Activated CD4-positive, alpha-beta T cell treated with anti-CD3 and anti-CD28 coated beads, Interleukin-2, amount 10 ng/mL, durations not matched to agents 7 days and 5 days (primary cell): ENCODE results near the gene ZNF710. TPM values are rescaled to one million over a fixed set of nuclear protein-coding genes. Genes with fewer than 3 reads are reported as not detected.
A peak's percentile ranks its signal among the peaks of the same experiment; 100 is the strongest.
"Not testable (repeated sequence)": the region's sequence is repeated elsewhere in the genome, so short reads cannot be mapped to it uniquely, and the experiment has no call there.

ENCODE experiments used
- CTCF ChIA-PET: fragments of 350-600 bp; sonication (Branson Sonifier 250); formaldehyde crosslinking; loops from one replicate; lab custom pipeline; 2021; ENCODE audit warnings: antibody characterized with exemption; lab: Charles Lee
- POLR2A ChIA-PET: fragments of 350-600 bp; sonication (Branson Sonifier 250); formaldehyde crosslinking; loops from one replicate; lab custom pipeline; 2021; ENCODE audit warnings: antibody characterized with exemption; lab: Charles Lee
- DNase-seq: peaks from one replicate; pipeline ENCODE4 v3.0.0-alpha.2; 2020
- H3K27ac Mint-ChIP-seq: one replicate; pipeline ENCODE4 v1.8.0; 2021; ENCODE audit warnings: mild to moderate bottlenecking, moderate library complexity, mixed read lengths
- H3K27me3 Mint-ChIP-seq: one replicate; pipeline ENCODE4 v1.8.0; 2021; ENCODE audit warnings: mixed read lengths
- H3K36me3 Mint-ChIP-seq: one replicate; pipeline ENCODE4 v1.8.0; 2021; ENCODE audit warnings: low read depth, mixed read lengths
- H3K4me1 Mint-ChIP-seq: one replicate; pipeline ENCODE4 v1.8.0; 2021; ENCODE audit warnings: mixed read lengths
- H3K4me3 Mint-ChIP-seq: one replicate; pipeline ENCODE4 v1.8.0; 2021; ENCODE audit warnings: mild to moderate bottlenecking, moderate library complexity, mixed read lengths
- H3K9me3 Mint-ChIP-seq: one replicate; pipeline ENCODE4 v1.8.0; 2021; ENCODE audit warnings: mixed read lengths
- total RNA-seq, 2 experiments: library from RNA; stranded (reverse); gene quantifications; one replicate each; pipeline ENCODE4 v1.2.3, GENCODE V29; 2021

The ZNF710 gene
- 10 to 100 TPM; 24.4 to 26.6 TPM for total RNA-seq

GRCh38 chr15:90001062-90001682 is at the start of gene ZNF710:
TSS of gene ZNF710 (plus strand) at chr15:90001324. CDS start at chr15:90067138, 65,814 bp downstream.
- CTCF ChIA-PET: interaction anchor here (0.6 kb wide), 1 partner anchor 9 kb away, joined by 4 read pairs; no protein-coding TSS in a partner anchor
- peak within 1 kb of the TSS; percentile 97 for H3K27ac Mint-ChIP-seq
- peaks cover 11% of the 10 kb centered on the region for H3K36me3 Mint-ChIP-seq
- H3K27me3 Mint-ChIP-seq: peaks cover 3% of the 10 kb centered on the region
- no peaks in the 10 kb centered on the region for H3K9me3 Mint-ChIP-seq
- peak; percentile 40 for DNase-seq
- peaks cover 48% of the 10 kb centered on the region for H3K4me1 Mint-ChIP-seq
- POLR2A ChIA-PET: no interaction called here
- H3K4me3 Mint-ChIP-seq: peak within 1 kb of the TSS; percentile 97

DNA sequence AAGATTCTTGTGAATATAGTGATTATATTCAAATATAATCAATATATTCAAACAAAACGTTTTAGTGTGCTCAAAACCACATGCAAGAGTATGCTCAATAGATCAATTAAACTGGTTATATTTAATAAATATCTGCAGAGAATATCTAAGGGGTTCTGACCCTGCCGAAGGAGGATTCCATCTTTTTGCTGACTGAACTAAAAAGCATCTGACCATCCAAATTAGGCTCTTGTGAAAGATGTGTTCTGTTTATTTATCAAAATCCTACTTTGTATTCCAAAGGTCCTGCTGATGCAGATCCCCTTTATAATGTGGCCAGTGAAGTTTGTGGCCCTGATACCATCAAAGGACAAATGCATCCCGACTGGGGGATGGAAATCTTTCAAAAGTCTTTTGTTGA is 46.6 kb upstream of the ZNF710 start:
- Mint-ChIP-seq H3K36me3 (no peaks in the 10 kb centered on the region), H3K4me1 (peaks cover 7% of the 10 kb centered on the region), H3K27me3 (peaks cover 13% of the 10 kb centered on the region), H3K9me3 (peaks cover 3% of the 10 kb centered on the region), H3K27ac (no peak overlapping the region), H3K4me3 (no peak overlapping the region)
- DNase-seq: no peak
- ChIA-PET CTCF (no interaction called here), POLR2A (no interaction called here)

DNA sequence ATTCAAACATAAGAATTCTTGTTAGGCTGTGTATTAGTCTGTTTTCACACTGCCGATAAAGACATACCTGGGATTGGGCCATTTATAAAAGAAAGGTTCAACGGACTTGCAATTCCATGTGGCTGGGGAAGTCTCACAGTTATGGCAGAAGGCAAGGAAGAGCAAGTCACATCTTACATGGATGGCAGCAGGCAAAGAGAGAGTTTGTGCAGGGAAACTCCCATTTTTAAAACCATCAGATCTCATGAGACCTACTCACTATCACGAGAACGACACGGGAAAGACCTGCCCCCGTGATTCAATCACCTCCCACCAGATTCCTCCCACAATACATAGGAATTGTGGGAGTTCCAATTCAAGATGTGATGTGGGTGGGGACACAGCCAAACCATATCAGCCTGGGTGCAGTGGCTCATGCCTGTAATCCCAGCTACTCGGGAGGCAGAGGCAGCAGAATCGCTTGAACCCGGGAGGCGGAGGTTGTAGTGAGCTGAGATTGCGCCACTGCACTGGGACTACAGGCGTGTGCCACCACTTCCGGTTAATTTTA is 45.6 kb upstream of the ZNF710 start:
- H3K27ac Mint-ChIP-seq, H3K4me1 Mint-ChIP-seq, POLR2A ChIA-PET, CTCF ChIA-PET, DNase-seq, H3K36me3 Mint-ChIP-seq, H3K9me3 Mint-ChIP-seq, H3K4me3 Mint-ChIP-seq: not testable (repeated sequence)
- H3K27me3 Mint-ChIP-seq: peaks cover 13% of the 10 kb centered on the region

DNA sequence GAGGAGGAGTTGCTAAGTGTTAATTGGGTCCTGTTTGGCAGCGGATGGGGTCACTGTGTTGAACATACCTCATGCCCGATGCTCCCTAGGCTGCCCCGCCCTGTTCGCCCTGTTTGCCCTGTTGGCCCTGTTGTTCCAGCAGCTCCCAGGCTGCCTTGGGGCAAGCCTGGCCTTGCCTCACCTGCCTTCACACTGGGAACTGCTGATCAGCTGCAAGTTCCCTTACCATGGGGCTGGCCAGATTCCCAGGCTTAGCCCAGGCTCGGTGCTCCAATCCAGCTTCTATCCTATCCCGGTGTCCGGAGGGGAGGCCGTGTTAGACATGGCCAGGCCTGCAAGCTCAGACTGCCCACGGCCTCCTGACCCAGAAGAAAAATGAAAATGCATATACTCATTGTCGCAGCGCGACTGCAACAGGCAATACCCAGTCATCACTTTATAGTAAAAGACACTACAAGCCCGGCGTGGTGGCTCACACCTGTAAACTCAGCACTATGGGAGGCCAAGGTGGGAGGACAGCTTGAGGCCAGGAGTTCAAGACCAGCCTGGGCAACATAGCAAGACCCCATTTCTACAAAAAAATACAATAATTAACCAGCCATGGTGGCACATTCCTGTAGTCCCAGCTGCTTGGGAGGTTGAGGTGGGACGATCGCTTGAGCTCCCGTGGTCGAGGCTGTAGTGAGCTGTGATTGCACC is 42.9 kb upstream of the ZNF710 start:
- H3K4me1 Mint-ChIP-seq: no peaks in the 10 kb centered on the region
- ChIA-PET CTCF (interaction anchor here (0.7 to 0.9 kb wide), 2 partner anchors 13 to 83 kb away, joined by 3 read pairs; no protein-coding TSS in a partner anchor), POLR2A (interaction anchor here (0.6 kb wide), 1 partner anchor 32 kb away, joined by 3 read pairs; no protein-coding TSS in a partner anchor)
- DNase-seq: no peak
- no peak overlapping the region for H3K4me3 Mint-ChIP-seq
- no peak overlapping the region for H3K27ac Mint-ChIP-seq
- no peaks in the 10 kb centered on the region for H3K36me3 Mint-ChIP-seq
- peaks cover 13% of the 10 kb centered on the region for H3K27me3 Mint-ChIP-seq
- peaks cover 3% of the 10 kb centered on the region for H3K9me3 Mint-ChIP-seq

DNA sequence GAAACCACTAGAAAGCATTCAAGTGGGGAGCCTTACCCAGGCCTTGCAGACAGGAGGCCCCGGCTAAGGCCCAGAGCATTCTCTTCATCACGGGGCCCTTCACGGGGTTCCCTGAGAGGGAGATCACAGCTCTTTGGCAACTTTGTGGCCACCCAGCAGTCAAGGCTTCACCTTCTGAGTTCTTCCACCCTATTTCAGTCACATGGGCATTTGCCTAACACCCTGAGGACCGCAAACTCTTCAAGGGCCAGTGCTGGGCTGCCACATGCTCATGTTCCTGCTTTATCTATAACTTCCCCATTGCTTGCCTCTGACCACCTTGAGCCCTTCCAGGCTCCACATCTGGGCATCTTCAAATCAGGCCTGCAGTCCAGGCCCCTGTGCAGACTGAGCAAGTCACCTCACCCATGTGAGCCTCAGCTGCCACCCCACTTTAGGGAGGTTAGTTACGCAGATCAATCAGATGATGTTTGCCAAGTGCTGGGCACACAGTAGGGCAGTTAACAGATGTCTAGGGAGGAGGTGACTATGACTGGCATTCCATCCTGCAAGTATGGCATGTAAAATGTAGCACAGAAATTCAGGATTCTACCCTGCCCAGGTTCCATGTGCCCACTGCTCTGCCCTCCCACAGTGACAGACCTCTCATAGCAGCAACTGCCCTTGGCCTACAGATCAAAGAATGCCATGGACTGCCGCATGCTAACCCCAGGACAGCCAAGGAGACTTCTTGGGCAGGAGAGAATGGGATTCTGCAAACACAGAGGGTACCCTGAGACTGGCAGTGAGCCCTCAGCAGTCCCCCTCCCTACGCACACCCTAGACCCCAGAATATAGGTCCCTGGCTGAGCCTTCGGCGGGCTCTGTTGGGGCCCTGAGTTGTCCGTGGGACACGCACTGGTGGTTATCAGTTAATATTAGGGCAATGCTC is 37.6 kb upstream of the ZNF710 start:
- Mint-ChIP-seq H3K27me3 (peaks cover 6% of the 10 kb centered on the region), H3K4me1 (peaks cover 11% of the 10 kb centered on the region), H3K4me3 (no peak overlapping the region), H3K27ac (no peak overlapping the region), H3K9me3 (no peaks in the 10 kb centered on the region), H3K36me3 (no peaks in the 10 kb centered on the region)
- ChIA-PET CTCF (interaction anchor here (0.6 kb wide), 2 partner anchors 97 to 251 kb away, joined by 3 to 4 read pairs; no protein-coding TSS in a partner anchor), POLR2A (no interaction called here)
- no peak for DNase-seq

GRCh38 chr15:89964232-89964954 is 36.7 kb upstream of the ZNF710 start:
- H3K9me3 Mint-ChIP-seq: no peaks in the 10 kb centered on the region

GRCh38 chr15:89967881-89968280 is 33.2 kb upstream of the ZNF710 start:
- Mint-ChIP-seq H3K9me3 (no peaks in the 10 kb centered on the region), H3K36me3 (no peaks in the 10 kb centered on the region), H3K27ac (peak overlapping the region; percentile 50), H3K4me3 (no peak overlapping the region), H3K27me3 (peaks cover 6% of the 10 kb centered on the region), H3K4me1 (peaks cover 11% of the 10 kb centered on the region)
- DNase-seq: no peak
- CTCF ChIA-PET: interaction anchor here (0.6 kb wide), 1 partner anchor 12 kb away, joined by 4 read pairs; no protein-coding TSS in a partner anchor
- POLR2A ChIA-PET: no interaction called here

More at GRCh38 chr15:89964232-89964954, 36.7 kb upstream of the ZNF710 start:
- H3K4me3 Mint-ChIP-seq: no peak overlapping the region
- ChIA-PET POLR2A (no interaction called here), CTCF (interaction anchor here (0.6 kb wide), 2 partner anchors 98 to 250 kb away, joined by 3 to 4 read pairs; no protein-coding TSS in a partner anchor)
- H3K4me1 Mint-ChIP-seq: peaks cover 11% of the 10 kb centered on the region
- DNase-seq: no peak
- H3K36me3 Mint-ChIP-seq: no peaks in the 10 kb centered on the region
- peaks cover 6% of the 10 kb centered on the region for H3K27me3 Mint-ChIP-seq
- H3K27ac Mint-ChIP-seq: peak overlapping the region; percentile 25

DNA sequence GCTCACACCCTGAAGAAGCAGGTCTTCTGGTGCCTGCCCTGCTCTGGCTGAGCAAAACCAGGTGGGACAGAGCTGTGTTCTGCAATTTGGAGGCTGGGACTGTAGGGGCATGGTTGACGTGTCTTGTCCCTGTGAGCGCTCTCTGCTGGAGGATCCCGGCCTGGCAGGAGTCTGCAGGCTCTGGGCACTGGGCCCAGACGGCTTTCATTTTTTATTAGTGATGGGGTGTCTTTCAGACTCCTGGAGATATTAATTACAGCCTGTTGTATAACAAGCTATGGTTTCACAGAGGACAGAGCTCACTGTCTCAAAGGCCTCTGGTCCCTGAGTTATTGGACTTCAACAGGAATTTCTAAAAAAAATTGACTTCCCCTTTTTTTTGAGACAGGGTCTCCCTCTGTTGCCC is 29.5 kb upstream of the ZNF710 start:
- ChIA-PET CTCF (interaction anchor here (0.9 to 1.2 kb wide), 6 partner anchors 11 to 83 kb away, joined by 3 to 4 read pairs (median 3); no protein-coding TSS in a partner anchor), POLR2A (no interaction called here)
- peak; percentile 61 for DNase-seq
- Mint-ChIP-seq H3K27me3 (peaks cover 6% of the 10 kb centered on the region), H3K9me3 (peaks cover 3% of the 10 kb centered on the region), H3K27ac (no peak overlapping the region), H3K36me3 (no peaks in the 10 kb centered on the region), H3K4me3 (no peak overlapping the region), H3K4me1 (peaks cover 7% of the 10 kb centered on the region)

GRCh38 chr15:89972085-89972484 is 29.0 kb upstream of the ZNF710 start:
- H3K36me3 Mint-ChIP-seq: no peaks in the 10 kb centered on the region
- DNase-seq: no peak
- H3K9me3 Mint-ChIP-seq: peaks cover 3% of the 10 kb centered on the region
- POLR2A ChIA-PET: no interaction called here
- H3K4me1 Mint-ChIP-seq: peaks cover 7% of the 10 kb centered on the region
- H3K27ac Mint-ChIP-seq: no peak overlapping the region
- H3K27me3 Mint-ChIP-seq: peaks cover 3% of the 10 kb centered on the region
- no peak overlapping the region for H3K4me3 Mint-ChIP-seq
- CTCF ChIA-PET: interaction anchor here (0.6 to 1.2 kb wide), 7 partner anchors 10 to 83 kb away, joined by 3 to 4 read pairs (median 3); no protein-coding TSS in a partner anchor

DNA sequence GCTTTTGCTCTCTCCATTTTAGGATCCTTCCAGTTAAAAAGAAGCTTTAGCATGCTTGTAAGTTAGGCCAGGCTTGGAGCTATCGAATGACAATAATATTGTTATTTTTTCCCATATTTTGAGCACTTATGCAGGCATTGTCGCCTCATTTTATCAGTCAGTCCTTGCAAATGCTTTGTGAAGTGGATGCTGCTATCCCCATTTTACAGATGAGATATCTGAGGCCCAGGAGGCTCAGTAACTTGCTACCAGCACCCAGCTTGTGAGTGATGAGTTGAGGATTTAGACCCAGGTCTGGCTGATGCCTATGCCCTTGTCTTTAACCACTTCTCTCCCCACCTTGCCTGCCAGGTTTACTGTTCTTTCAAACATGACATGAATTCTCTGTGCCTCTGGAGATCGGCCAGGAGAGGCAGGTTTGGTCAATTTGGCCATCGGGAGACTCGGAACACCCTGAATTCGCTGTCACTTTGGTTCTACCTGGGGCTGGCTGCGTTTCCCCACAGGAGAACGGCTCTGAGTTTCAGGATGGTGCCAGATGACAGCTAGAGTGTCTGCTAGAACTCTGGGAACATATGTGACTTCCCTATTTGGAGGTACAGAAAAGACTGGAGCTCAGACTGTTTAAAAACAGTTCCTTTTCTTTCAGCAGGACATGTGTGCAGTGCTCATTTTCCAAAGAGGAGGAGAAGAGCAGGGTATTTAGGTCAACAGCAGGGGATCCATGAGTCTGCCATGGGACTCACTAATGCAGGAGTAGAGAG is 25.5 kb upstream of the ZNF710 start:
- Mint-ChIP-seq H3K4me1 (peaks cover 7% of the 10 kb centered on the region), H3K27ac (no peak overlapping the region), H3K9me3 (peaks cover 3% of the 10 kb centered on the region), H3K4me3 (no peak overlapping the region), H3K36me3 (no peaks in the 10 kb centered on the region), H3K27me3 (peaks cover 3% of the 10 kb centered on the region)
- DNase-seq: no peak
- POLR2A ChIA-PET: no interaction called here
- CTCF ChIA-PET: interaction anchor here (0.8 to 1.5 kb wide), 4 partner anchors 8 to 91 kb away, joined by 3 read pairs; no protein-coding TSS in a partner anchor

DNA sequence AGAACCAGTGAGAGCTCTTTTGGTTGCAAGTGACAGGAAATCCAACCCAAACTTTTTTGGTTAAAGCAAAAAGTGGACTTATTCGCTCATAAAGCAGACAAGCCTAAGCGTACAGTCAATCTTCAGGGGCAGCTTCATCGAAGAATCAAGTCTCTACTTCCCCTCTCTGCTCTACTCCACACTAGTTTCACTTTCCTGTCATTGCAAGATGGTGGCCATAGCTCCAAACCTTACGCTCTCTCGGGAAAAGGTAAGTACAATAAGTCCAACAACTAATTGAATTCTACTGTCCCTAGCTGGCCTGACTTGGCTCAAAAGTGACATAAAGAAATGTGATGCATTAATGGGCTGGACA is 24.9 kb upstream of the ZNF710 start:
- H3K9me3 Mint-ChIP-seq: peaks cover 3% of the 10 kb centered on the region
- H3K4me3 Mint-ChIP-seq: no peak overlapping the region
- peaks cover 3% of the 10 kb centered on the region for H3K27me3 Mint-ChIP-seq
- ChIA-PET POLR2A (no interaction called here), CTCF (interaction anchor here (0.9 kb wide), 1 partner anchor 23 kb away, joined by 3 read pairs; no protein-coding TSS in a partner anchor)
- DNase-seq: no peak
- H3K36me3 Mint-ChIP-seq: no peaks in the 10 kb centered on the region
- H3K27ac Mint-ChIP-seq: no peak overlapping the region
- H3K4me1 Mint-ChIP-seq: peaks cover 7% of the 10 kb centered on the region
